ENCODE results near the gene MBD3L3.
A peak's percentile ranks its signal among the peaks of the same experiment; 100 is the strongest.
"Not testable (repeated sequence)": the region's sequence is repeated elsewhere in the genome, so short reads cannot be mapped to it uniquely, and the experiment has no call there.

Gene MBD3L3

DNA sequence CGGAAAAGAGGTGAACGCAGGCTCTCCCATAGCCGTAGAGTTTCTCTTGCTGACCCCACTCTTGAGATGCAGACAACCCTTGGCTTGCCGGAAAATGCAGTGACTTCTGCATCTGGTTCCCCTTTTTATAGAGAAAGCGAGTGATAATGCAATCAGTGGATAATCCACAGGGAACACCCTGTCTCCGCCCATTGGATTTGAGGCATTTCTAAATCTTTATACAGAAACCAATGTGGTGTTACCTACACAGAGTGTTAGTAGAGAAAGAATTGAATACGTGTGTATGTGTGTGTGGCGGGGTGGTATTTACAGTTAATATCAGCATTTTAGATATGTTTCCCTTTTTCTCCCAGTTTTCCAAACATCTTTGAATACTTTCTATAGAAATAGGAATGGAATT lies at the start of gene MBD3L3:
MBD3L3 (minus strand) TSS at position 101 of the 400 bp plus-strand sequence; CDS start at position 30, 71 bp downstream.
- not testable (repeated sequence) for DNase-seq (ENCODE audit: low read depth)

GRCh38 chr19:7106711-7107657 lies 48.5 kb upstream of the MBD3L3 start:
- H3K4me3 ChIP-seq (ENCODE audit: low read length): no peak overlapping the region
- TF ChIP-seq, protein P1, sequence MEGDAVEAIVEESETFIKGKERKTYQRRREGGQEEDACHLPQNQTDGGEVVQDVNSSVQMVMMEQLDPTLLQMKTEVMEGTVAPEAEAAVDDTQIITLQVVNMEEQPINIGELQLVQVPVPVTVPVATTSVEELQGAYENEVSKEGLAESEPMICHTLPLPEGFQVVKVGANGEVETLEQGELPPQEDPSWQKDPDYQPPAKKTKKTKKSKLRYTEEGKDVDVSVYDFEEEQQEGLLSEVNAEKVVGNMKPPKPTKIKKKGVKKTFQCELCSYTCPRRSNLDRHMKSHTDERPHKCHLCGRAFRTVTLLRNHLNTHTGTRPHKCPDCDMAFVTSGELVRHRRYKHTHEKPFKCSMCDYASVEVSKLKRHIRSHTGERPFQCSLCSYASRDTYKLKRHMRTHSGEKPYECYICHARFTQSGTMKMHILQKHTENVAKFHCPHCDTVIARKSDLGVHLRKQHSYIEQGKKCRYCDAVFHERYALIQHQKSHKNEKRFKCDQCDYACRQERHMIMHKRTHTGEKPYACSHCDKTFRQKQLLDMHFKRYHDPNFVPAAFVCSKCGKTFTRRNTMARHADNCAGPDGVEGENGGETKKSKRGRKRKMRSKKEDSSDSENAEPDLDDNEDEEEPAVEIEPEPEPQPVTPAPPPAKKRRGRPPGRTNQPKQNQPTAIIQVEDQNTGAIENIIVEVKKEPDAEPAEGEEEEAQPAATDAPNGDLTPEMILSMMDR (conservative IDR thresholded peaks at IDR 0.05; ENCODE audit: low read length): no peak
- no peak for DNase-seq (ENCODE audit: low read depth)

More for the DNA sequence above, at the start of gene MBD3L3:
- H3K4me3 ChIP-seq (ENCODE audit: low read length): not testable (repeated sequence)

GRCh38 chr19:7104747-7105447 lies 46.4 kb upstream of the MBD3L3 start:
- no peak for DNase-seq (ENCODE audit: low read depth)
- H3K4me3 ChIP-seq (ENCODE audit: low read length): no peak overlapping the region
- TF ChIP-seq, protein P1 (conservative IDR thresholded peaks at IDR 0.05; ENCODE audit: low read length): no peak

GRCh38 chr19:7101498-7102253 lies 43.2 kb upstream of the MBD3L3 start:
- no peak for DNase-seq (ENCODE audit: low read depth)
- H3K4me3 ChIP-seq (ENCODE audit: low read length): no peak overlapping the region
- TF ChIP-seq, protein P1 (conservative IDR thresholded peaks at IDR 0.05; ENCODE audit: low read length): no peak

DNA sequence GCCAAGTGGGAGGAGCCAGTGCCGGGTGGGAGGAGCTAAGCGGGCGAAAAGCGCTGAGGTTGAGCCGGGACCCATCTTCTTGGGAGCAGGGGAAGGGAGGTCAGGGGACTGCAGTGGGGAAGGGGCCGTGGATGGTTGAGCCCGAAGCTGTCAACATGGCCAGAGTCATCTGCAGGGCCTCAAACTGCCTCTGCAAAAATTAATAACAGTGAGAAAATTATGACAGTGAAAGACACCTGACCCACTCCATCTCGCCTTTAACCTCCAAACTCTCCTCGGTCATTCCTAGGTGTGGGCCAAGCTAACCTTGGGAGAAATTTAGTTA lies 41.1 kb upstream of the MBD3L3 start:
- H3K4me3 ChIP-seq (ENCODE audit: low read length): peak overlapping the region; percentile 81
- TF ChIP-seq, protein P1 (conservative IDR thresholded peaks at IDR 0.05; ENCODE audit: low read length): no peak
- DNase-seq (ENCODE audit: low read depth): no peak

DNA sequence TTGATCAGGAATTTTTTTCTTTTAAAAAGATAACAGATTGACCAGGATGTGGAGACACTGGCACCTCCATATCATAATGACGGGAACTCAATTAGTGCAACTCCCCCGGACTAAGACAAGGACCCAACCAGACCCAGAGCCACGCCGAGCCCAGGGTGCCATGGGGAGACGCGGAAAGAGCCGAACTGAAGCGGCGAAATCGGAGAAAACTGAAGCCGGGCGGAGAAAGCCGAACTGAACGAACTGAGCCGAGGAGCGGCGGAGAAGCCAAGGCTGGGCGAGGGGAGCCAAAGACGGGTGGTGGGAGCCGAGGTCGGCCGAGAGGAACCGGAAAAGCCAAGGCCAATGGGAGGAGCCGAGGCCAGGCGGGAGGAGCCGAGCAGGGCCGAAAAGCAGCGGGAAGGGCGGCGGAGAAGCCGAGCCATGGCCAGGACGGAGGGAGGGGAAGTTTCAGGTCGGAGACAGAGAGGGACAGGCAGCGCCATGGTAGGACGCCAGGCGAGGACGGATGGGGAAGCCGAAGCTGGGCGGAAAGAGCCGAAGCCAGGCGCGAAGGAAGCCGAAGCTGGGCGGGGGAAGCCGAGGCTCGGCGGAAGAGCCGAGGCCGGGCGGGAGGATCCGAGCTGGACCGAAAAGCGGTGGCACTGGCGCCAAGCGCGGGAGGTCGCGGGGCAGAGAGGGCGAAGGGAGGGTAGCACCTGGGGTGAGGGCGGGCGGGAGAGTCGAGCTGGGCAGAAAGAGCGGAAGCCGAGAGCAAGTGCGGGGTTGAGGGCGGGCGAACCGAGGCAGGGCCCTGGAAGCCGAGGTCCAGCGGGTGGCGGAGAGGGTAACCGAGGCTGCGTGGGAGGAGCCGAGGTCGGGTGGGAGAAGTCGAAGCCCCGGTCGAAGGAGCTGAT lies 40.5 kb upstream of the MBD3L3 start:
- peak overlapping the region; percentile 81 for H3K4me3 ChIP-seq (ENCODE audit: low read length)
- DNase-seq (ENCODE audit: low read depth): peak; percentile 91
- TF ChIP-seq, protein P1 (conservative IDR thresholded peaks at IDR 0.05; ENCODE audit: low read length): no peak
